Right lung (tissue), 5 donors: Measurements from ENCODE around the gene DENND1A. TPM values are rescaled to one million over a fixed set of nuclear protein-coding genes. Genes with fewer than 3 reads are reported as not detected.

ENCODE experiments used
- DNase-seq, 2 donors: peaks; one replicate each; pipeline ENCODE4 v3.0.0-alpha.2; 2013
- polyA plus RNA-seq, 5 donors: library from polyadenylated mRNA; unstranded; fragments of 120-200 nt; gene quantifications; one replicate each; pipeline versions ENCODE4 v1.2.1 to v1.2.3, GENCODE V29; 2013; ENCODE audit warnings: inconsistent platforms in 1 of 5, low replicate concordance in 1 of 5; ENCODE audit not compliant: insufficient read length in 5 of 5, insufficient read depth in 1 of 5

DENND1A gene
- polyA plus RNA-seq, 5 donors, result 7.2 to 9.6 (median 8.9) TPM

GRCh38 chr9:123727332-123727731, 202.6 kb downstream of the DENND1A start:
- DNase-seq, result no peak

- no peak for DNase-seq
These were observed 204.5 kb downstream of the DENND1A start for GRCh38 chr9:123725389-123725788.

GRCh38 chr9:123724211-123724796, 205.6 kb downstream of the DENND1A start:
- no peak for DNase-seq

- no peak for DNase-seq
These were observed 206.6 kb downstream of the DENND1A start for GRCh38 chr9:123723135-123723875.

- DNase-seq, result no peak
These were observed 207.5 kb downstream of the DENND1A start for GRCh38 chr9:123722378-123722777.

- DNase-seq, result no peak
These were observed 211.7 kb downstream of the DENND1A start for GRCh38 chr9:123718188-123718587.

GRCh38 chr9:123717581-123718175, 212.2 kb downstream of the DENND1A start:
- no peak for DNase-seq

GRCh38 chr9:123716339-123716945, 213.5 kb downstream of the DENND1A start:
- DNase-seq, result no peak

- no peak for DNase-seq
These were observed 214.7 kb downstream of the DENND1A start for GRCh38 chr9:123715258-123715657.

- DNase-seq, result no peak
These were observed 216.6 kb downstream of the DENND1A start for GRCh38 chr9:123713282-123713681.

- DNase-seq, result no peak
These were observed 217.5 kb downstream of the DENND1A start for GRCh38 chr9:123712399-123712798.

- DNase-seq, result no peak
These were observed 219.6 kb downstream of the DENND1A start for GRCh38 chr9:123710299-123710698.

GRCh38 chr9:123702483-123702882, 227.4 kb downstream of the DENND1A start:
- no peak for DNase-seq

- DNase-seq, result no peak
These were observed 232.2 kb downstream of the DENND1A start for GRCh38 chr9:123697686-123698085.

- no peak for DNase-seq
These were observed 233.4 kb downstream of the DENND1A start for GRCh38 chr9:123696476-123696875.

GRCh38 chr9:123695386-123695785, 234.5 kb downstream of the DENND1A start:
- DNase-seq, result no peak

- DNase-seq, result no peak
These were observed 238.1 kb downstream of the DENND1A start for GRCh38 chr9:123691765-123692303.

GRCh38 chr9:123689701-123690428, 240.1 kb downstream of the DENND1A start:
- no peak for DNase-seq

GRCh38 chr9:123687246-123687751, 242.6 kb downstream of the DENND1A start:
- DNase-seq, result peak in 1 of 2 donors; percentile 11

- no peak for DNase-seq
These were observed 243.1 kb downstream of the DENND1A start for GRCh38 chr9:123686829-123687192.

- peak; percentile 53 to 55 for DNase-seq
These were observed 243.6 kb downstream of the DENND1A start for GRCh38 chr9:123686131-123686828.
